ENCODE measurements around the gene HYOU1.
"Not testable (repeated sequence)": the region's sequence is repeated elsewhere in the genome, so short reads cannot be mapped to it uniquely, and the experiment has no call there.

The HYOU1 gene

GRCh38 chr11:119017377-119017776, 39.6 kb downstream of the HYOU1 start:
- DNase-seq = not testable (repeated sequence)

- no peak for DNase-seq
Observed at GRCh38 chr11:119016216-119017009, 40.6 kb downstream of the HYOU1 start.

DNA sequence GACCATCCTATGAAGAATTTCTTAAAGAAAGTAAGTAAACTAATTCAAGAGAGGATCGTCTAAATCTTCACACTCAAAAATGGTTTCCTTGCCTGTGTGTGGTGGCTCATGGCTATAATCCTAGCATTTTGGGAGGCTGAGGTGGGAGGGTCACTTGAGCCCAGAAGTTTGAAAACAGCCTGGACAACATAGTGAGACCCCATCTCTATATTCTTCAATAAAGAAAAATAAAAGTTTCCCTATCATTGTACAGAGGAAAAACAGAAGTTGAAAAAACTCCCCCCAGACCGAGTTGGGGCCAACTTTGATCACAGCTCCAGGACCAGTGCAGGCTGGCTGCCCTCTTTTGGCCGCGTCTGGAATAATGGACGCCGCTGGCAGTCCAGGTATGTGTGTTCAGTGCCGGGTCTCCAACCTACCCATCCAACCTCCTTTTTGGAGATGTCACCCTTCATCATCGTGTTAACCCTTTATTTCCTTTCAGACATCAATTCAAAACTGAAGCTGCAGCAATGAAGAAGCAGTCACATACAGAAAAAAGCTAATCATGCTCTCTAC, 41.9 kb downstream of the HYOU1 start:
- no peak for DNase-seq

GRCh38 chr11:119014209-119014924, 42.6 kb downstream of the HYOU1 start:
- DNase-seq = no peak

DNA sequence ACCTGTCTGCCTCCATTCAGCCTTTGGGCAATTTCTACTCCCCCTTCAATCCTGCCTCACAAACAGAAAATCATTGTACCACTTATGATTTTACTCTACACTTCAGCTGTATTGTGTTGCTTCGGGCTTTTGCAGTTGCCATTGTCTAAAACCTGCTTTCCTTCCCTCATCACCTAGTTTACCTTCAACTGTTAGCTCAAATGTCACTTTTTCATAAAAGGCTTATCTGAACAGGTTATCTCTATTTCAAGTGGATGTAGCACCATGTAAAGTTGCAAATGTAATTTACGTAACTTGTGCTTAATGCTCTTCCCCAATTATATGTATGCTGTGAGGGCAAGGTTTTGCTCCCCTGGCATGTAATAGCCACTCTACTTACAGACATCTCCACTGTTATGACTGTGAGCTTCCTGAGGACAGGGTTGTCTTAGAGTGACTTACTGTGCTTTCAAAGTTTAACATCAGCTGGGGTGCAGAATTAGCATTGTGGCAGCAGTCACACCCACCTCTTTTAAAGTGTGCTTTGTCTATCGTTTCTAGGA, 44.3 kb downstream of the HYOU1 start:
- no peak for DNase-seq

DNA sequence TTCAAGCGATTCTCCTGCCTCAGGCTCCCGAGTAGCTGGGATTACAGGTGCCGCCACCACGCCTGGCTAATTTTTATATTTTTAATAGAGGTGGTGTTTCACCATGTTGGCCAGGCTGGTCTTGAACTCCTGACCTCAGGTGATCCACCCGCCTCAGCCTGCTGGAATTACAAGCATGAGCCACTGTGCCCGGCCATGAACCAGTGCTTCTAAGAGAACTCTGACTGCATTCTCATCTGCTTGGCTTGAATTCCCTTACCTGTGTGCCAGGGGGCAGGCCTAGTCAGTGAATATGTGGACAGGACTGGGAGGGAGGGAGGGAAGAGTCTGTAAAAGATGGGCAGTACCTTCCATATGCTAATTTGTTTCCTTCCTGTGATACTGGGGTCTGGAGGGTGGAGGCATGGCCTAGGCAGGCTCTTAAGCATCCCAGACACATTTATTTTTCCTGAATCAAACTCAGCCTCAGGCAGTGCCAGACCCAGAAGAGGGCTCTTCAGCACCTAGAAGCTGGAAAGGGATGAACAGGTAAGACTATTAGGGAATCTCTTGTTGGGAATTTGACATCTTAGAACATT, 45.4 kb downstream of the HYOU1 start:
- DNase-seq = no peak

GRCh38 chr11:119006656-119007055, 50.3 kb downstream of the HYOU1 start:
- DNase-seq = no peak

- no peak for DNase-seq
Observed at GRCh38 chr11:119000906-119001305, 56.1 kb downstream of the HYOU1 start.

- no peak for DNase-seq
Observed at GRCh38 chr11:118998822-118999221, 58.2 kb downstream of the HYOU1 start.

GRCh38 chr11:118998388-118998717, 58.7 kb downstream of the HYOU1 start:
- no peak for DNase-seq

- DNase-seq = peak; percentile 96
Observed at GRCh38 chr11:118997627-118998387, 59.2 kb downstream of the HYOU1 start, which contains the start of gene CENATAC. Gene CENATAC (plus strand): TSS chr11:118998138. CDS start chr11:118998198, 60 bp downstream.

DNA sequence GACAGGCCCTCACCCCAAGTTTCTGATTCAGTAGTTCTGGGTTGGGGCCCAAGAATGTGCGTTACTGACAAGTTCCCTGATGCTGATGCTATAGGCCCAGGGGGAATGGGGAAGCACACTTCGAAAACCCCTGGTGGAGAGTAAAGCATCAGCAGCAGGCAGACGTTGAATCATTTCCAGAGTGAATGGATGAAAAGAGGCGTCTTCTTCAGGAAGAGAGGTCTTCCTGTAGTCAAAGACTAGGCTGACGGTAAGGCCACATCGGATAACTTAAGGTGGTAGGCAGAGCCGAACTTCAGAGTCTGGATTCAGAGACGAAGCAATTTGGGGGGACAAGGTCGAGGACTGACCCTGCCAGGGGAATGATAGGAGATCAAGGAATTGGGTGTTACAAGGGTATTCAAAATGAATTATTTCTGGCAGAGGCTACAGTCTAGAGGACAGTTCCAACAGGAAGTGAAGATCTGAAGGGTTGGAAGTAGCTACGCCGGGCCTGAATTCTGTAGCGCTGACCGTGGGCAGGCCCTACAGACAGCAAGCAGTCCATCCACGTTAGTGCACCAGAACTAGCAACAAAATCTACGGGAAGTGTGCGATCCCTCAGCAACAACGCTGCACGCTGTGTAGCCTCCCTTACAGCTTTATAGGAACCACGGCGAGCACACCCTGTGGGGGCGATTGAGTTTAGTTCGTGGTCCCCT, 59.9 kb downstream of the HYOU1 start:
- DNase-seq = peak; percentile 45
